ENCODE measurements around the gene FAM193B. TPM values are rescaled to one million over a fixed set of nuclear protein-coding genes. Genes with fewer than 3 reads are reported as not detected.

FAM193B gene
- total and polyA plus RNA-seq, 9 of the 15 experiments (the other 6 are each of a cell fraction or from before 2014, with no cell fraction given), result 4.4 to 76.4 (median 37.3) TPM

DNA sequence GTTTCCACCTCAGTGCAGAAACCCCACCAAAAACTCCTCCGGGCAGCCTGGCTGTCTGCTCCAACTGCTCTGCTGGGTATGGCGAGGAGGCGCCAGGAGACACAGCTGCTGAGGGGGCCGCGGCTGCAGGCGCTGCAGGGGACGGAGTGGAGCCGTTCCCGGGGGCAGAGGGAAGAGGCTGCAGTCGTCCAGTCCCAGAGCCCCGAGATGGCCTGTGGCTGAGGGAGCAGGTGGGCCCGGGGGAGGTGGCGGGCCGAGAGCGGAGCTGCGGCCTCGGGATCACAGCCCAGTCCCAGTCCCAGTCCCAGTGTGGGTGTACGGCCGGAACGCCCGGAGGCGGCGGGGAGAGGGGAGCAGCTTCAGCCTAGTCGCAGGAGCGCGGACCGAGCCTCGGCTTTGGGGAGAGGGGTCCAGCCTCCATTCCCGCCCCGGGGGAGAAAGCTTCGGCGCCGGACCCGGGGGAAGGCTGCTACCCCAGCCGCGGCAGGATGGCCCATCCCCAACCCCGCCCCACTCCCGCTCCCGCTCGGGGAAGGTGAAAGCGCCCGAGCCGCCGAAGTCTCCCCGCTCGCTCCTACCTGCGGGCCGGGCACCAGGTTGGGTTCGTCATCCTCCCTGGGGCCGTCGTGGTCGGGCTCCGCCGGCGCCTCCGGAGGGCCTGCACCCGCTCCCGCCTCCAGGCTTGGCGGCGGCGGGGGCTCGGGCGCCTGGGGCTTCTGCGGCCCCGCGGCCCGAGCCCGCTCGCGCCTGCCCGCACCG, 513 bp downstream of the FAM193B start:
- peak; percentile 29 to 80 (median 72) for DNase-seq (ENCODE audit: extremely low read depth in 1 of 4, low spot score in 3 of 4)
- peaks cover 18 to 35% of the 10 kb centered on the region in 2 experiments for H3K4me1 ChIP-seq (replicated peaks in 1 of 2; ENCODE audit: control insufficient read depth in 2 of 2, insufficient read depth in 2 of 2, low read length in 2 of 2)
- H3K9me3 ChIP-seq (replicated peaks; ENCODE audit: control insufficient read depth, insufficient read depth, low read depth, low read length), result no peaks in the 10 kb centered on the region
- under 1% methylated on average over 37 of the region's 72 CpGs for WGBS (ENCODE audit: insufficient coverage, low coverage, missing lambda C conversion rate)
- H3K27me3 ChIP-seq (ENCODE audit: control insufficient read depth in 2 of 2, insufficient read depth in 2 of 2, low read length in 2 of 2), result no peaks in the 10 kb centered on the region
- BruUV-seq (replicated peaks), result no TSS peak
- ATAC-seq, result peak; percentile 60
- H3K9me1 ChIP-seq (ENCODE audit: control insufficient read depth, insufficient read depth, low read length), result no peaks in the 10 kb centered on the region
- H3K4me3 ChIP-seq, result peak overlapping the region; percentile 83
- peak overlapping the region; percentile 75 to 94 for H3K9ac ChIP-seq (ENCODE audit: insufficient read depth in 1 of 2, low read depth in 2 of 2, low read length in 2 of 2)
- H2AFZ ChIP-seq (ENCODE audit: low read depth, low read length), result peak overlapping the region; percentile 23; the same call in 1 of the 2 replicates
- no peak for FAIRE-seq
- peak overlapping the region; percentile 62 for H3K27ac ChIP-seq (ENCODE audit: extremely low read depth, low read depth, low read length)
- H3K79me2 ChIP-seq (ENCODE audit: control insufficient read depth, insufficient read depth, low read length), result peaks cover 43% of the 10 kb centered on the region
- ChIA-PET POLR2A (interaction anchor here (0.6 to 1.3 kb wide), 2 partner anchors 9 to 12 kb away, joined by 3 to 5 read pairs; no protein-coding TSS in a partner anchor), CTCF (ENCODE audit: low intra/inter-chr PET ratio) (interaction anchor here (0.7 kb wide), 1 partner anchor 562 kb away, joined by 3 read pairs; no protein-coding TSS in a partner anchor)
- intact Hi-C loops (cut with micrococcal nuclease) (loop anchor here (2.0 kb wide), 1 partner anchor 57 kb away; the partner anchor contains the start of gene PDLIM7), in situ Hi-C loops (cut with MboI) (no loop called here)
- H4K20me1 ChIP-seq (replicated peaks; ENCODE audit: control insufficient read depth, insufficient read depth, low read length), result peaks cover 17% of the 10 kb centered on the region
- peaks cover 33% of the 10 kb centered on the region for H3K36me3 ChIP-seq (ENCODE audit: control insufficient read depth, insufficient read depth, low read length)
- H3K4me2 ChIP-seq (ENCODE audit: insufficient read depth, low read length), result peak overlapping the region; percentile 76
- TF ChIP-seq ASH1L (IDR thresholded peaks at IDR 0.05; ENCODE audit: borderline replicate concordance, low read depth, partially characterized antibody) (no peak), SIN3A (IDR thresholded peaks at IDR 0.05; ENCODE audit: borderline replicate concordance in 2 of 2, control insufficient read depth in 1 of 2, low read depth in 2 of 2, low read length in 2 of 2) (0 out of 4 replicates have a peak, but pooled peaks of 1 of the 2 experiments have one; percentile 9), ZNF584 (CRISPR knock-in tag; IDR thresholded peaks at IDR 0.05; ENCODE audit: low read depth) (no peak), RBFOX2 (IDR thresholded peaks at IDR 0.05; ENCODE audit: low read depth, low read length) (peak; percentile 66), EGR1 (conservative IDR thresholded peaks at IDR 0.05) (0 out of 2 replicates have a peak, but pooled peaks have one; percentile 17), NCOA4 (IDR thresholded peaks at IDR 0.05; ENCODE audit: partially characterized antibody) (no peak), XRCC4 (IDR thresholded peaks at IDR 0.05; ENCODE audit: extremely low read depth, insufficient read depth, insufficient read length) (no peak), ERF (CRISPR knock-in tag; IDR thresholded peaks at IDR 0.05) (0 out of 2 replicates have a peak, but pooled peaks have one; percentile 22), HMGN3 (IDR thresholded peaks at IDR 0.05; ENCODE audit: borderline replicate concordance, extremely low read depth, insufficient read length, low read depth, low read length) (peak; percentile 6), SNAPC5 (CRISPR knock-in tag; IDR thresholded peaks at IDR 0.05) (no peak), POLR2B (IDR thresholded peaks at IDR 0.05; ENCODE audit: low read depth, partially characterized antibody) (no peak)
- TF ChIP-seq, protein P1, sequence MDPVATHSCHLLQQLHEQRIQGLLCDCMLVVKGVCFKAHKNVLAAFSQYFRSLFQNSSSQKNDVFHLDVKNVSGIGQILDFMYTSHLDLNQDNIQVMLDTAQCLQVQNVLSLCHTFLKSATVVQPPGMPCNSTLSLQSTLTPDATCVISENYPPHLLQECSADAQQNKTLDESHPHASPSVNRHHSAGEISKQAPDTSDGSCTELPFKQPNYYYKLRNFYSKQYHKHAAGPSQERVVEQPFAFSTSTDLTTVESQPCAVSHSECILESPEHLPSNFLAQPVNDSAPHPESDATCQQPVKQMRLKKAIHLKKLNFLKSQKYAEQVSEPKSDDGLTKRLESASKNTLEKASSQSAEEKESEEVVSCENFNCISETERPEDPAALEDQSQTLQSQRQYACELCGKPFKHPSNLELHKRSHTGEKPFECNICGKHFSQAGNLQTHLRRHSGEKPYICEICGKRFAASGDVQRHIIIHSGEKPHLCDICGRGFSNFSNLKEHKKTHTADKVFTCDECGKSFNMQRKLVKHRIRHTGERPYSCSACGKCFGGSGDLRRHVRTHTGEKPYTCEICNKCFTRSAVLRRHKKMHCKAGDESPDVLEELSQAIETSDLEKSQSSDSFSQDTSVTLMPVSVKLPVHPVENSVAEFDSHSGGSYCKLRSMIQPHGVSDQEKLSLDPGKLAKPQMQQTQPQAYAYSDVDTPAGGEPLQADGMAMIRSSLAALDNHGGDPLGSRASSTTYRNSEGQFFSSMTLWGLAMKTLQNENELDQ (CRISPR knock-in tag; IDR thresholded peaks at IDR 0.05; ENCODE audit: borderline replicate concordance), result peak; percentile 51; the same call in 1 of the 2 replicates
- TF ChIP-seq, protein P2, sequence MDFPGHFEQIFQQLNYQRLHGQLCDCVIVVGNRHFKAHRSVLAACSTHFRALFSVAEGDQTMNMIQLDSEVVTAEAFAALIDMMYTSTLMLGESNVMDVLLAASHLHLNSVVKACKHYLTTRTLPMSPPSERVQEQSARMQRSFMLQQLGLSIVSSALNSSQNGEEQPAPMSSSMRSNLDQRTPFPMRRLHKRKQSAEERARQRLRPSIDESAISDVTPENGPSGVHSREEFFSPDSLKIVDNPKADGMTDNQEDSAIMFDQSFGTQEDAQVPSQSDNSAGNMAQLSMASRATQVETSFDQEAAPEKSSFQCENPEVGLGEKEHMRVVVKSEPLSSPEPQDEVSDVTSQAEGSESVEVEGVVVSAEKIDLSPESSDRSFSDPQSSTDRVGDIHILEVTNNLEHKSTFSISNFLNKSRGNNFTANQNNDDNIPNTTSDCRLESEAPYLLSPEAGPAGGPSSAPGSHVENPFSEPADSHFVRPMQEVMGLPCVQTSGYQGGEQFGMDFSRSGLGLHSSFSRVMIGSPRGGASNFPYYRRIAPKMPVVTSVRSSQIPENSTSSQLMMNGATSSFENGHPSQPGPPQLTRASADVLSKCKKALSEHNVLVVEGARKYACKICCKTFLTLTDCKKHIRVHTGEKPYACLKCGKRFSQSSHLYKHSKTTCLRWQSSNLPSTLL (IDR thresholded peaks at IDR 0.05), result peak; percentile 90
- TF ChIP-seq, protein P3, sequence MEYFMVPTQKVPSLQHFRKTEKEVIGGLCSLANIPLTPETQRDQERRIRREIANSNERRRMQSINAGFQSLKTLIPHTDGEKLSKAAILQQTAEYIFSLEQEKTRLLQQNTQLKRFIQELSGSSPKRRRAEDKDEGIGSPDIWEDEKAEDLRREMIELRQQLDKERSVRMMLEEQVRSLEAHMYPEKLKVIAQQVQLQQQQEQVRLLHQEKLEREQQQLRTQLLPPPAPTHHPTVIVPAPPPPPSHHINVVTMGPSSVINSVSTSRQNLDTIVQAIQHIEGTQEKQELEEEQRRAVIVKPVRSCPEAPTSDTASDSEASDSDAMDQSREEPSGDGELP (CRISPR knock-in tag; IDR thresholded peaks at IDR 0.05; ENCODE audit: borderline replicate concordance), result peak; percentile 39; the same call in 1 of the 2 replicates

Data from K562 (cell line).